ENCODE results near the gene PIP5KL1.

PIP5KL1 gene

DNA sequence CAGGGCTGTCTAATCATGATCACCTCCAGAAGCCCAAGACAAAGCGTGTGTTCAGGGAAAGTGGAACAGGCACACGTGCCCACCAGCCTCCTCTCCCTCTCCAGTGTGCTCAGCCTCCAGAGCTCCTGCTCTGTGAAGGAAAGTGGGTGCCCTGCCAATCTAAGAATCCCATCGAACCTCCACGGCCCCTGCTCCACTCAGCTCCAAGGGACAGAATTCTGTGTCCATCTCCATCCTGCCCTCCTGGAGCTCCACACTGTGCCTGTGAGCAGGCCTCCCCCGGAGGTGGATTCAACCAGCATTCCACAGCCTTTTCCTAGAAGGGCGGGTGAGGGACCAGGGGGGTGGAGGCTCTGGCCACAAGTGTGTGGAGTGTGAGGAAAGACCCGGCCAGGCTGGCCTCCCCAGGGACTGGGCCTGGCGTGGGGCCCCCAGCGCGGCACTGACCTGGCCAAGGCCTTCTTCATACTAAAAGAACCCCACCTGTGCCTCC lies 44.2 kb upstream of the PIP5KL1 start:
- TF ChIP-seq TCF12 (IDR thresholded peaks at IDR 0.05; ENCODE audit: low read depth): no peak
- no peak for TF ChIP-seq CREB1 (IDR thresholded peaks at IDR 0.05; ENCODE audit: low read depth)
- TF ChIP-seq, protein P1, sequence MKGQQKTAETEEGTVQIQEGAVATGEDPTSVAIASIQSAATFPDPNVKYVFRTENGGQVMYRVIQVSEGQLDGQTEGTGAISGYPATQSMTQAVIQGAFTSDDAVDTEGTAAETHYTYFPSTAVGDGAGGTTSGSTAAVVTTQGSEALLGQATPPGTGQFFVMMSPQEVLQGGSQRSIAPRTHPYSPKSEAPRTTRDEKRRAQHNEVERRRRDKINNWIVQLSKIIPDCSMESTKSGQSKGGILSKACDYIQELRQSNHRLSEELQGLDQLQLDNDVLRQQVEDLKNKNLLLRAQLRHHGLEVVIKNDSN (IDR thresholded peaks at IDR 0.05): no peak
- TF ChIP-seq TEAD4 (IDR thresholded peaks at IDR 0.05): no peak
- no peak for TF ChIP-seq FOXM1 (IDR thresholded peaks at IDR 0.05; ENCODE audit: borderline replicate concordance, low read depth)
- TF ChIP-seq, protein P2, sequence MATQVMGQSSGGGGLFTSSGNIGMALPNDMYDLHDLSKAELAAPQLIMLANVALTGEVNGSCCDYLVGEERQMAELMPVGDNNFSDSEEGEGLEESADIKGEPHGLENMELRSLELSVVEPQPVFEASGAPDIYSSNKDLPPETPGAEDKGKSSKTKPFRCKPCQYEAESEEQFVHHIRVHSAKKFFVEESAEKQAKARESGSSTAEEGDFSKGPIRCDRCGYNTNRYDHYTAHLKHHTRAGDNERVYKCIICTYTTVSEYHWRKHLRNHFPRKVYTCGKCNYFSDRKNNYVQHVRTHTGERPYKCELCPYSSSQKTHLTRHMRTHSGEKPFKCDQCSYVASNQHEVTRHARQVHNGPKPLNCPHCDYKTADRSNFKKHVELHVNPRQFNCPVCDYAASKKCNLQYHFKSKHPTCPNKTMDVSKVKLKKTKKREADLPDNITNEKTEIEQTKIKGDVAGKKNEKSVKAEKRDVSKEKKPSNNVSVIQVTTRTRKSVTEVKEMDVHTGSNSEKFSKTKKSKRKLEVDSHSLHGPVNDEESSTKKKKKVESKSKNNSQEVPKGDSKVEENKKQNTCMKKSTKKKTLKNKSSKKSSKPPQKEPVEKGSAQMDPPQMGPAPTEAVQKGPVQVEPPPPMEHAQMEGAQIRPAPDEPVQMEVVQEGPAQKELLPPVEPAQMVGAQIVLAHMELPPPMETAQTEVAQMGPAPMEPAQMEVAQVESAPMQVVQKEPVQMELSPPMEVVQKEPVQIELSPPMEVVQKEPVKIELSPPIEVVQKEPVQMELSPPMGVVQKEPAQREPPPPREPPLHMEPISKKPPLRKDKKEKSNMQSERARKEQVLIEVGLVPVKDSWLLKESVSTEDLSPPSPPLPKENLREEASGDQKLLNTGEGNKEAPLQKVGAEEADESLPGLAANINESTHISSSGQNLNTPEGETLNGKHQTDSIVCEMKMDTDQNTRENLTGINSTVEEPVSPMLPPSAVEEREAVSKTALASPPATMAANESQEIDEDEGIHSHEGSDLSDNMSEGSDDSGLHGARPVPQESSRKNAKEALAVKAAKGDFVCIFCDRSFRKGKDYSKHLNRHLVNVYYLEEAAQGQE (IDR thresholded peaks at IDR 0.05; ENCODE audit: low read depth): no peak
- no peak for TF ChIP-seq ZBTB7A (IDR thresholded peaks at IDR 0.05; ENCODE audit: low read depth)
- no peak for TF ChIP-seq EP300 (IDR thresholded peaks at IDR 0.05; ENCODE audit: borderline replicate concordance)
- TF ChIP-seq TAF1 (IDR thresholded peaks at IDR 0.05; ENCODE audit: low read depth): no peak

DNA sequence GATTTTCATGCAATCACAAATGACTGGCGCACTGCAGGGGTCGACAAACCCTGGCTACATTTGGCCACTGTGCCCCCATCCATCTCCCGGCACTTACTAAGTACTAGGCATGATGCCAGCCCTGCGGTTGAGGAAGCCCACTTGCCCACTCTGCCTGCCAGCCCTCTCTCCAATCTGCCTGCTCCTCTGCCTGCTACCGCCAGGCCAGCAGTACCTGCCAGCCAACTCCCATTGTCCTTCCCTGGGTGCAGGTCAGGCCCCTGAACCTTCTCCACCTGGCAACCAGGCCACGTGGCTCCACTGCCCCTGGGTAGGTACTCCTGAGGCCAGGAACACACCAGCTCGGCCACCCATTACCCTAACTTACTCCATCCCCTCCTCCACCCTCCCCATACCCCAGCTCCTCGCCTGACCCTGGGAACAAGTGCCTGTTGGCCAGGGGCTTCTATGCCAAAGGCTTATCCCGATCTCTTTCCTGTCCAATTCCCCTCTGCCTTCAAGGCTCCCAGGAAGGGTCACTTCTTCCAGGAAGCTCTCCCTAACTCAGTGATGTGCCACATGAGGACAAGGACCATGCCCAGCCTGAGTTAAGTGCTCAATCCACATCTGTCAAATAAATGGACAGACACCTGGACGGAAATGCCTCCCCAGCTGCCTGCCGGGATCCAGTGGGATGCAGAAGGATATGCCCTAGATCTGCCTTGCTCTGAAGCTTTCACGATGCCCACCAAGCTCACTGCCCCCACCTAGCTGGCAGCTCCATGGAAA lies 43.6 kb upstream of the PIP5KL1 start:
- TF ChIP-seq NFIC (IDR thresholded peaks at IDR 0.05) (no peak), TAF1 (IDR thresholded peaks at IDR 0.05; ENCODE audit: low read depth) (no peak), YY1 (IDR thresholded peaks at IDR 0.05; ENCODE audit: low read depth) (no peak), EGR1 (IDR thresholded peaks at IDR 0.05) (no peak), RAD21 (IDR thresholded peaks at IDR 0.05; ENCODE audit: low read depth) (no peak), TCF12 (IDR thresholded peaks at IDR 0.05; ENCODE audit: low read depth) (no peak), FOXM1 (IDR thresholded peaks at IDR 0.05; ENCODE audit: borderline replicate concordance, low read depth) (no peak)
- TF ChIP-seq, protein P3, sequence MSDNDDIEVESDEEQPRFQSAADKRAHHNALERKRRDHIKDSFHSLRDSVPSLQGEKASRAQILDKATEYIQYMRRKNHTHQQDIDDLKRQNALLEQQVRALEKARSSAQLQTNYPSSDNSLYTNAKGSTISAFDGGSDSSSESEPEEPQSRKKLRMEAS (IDR thresholded peaks at IDR 0.05): no peak
- TF ChIP-seq, protein P2 (IDR thresholded peaks at IDR 0.05; ENCODE audit: low read depth): no peak

DNA sequence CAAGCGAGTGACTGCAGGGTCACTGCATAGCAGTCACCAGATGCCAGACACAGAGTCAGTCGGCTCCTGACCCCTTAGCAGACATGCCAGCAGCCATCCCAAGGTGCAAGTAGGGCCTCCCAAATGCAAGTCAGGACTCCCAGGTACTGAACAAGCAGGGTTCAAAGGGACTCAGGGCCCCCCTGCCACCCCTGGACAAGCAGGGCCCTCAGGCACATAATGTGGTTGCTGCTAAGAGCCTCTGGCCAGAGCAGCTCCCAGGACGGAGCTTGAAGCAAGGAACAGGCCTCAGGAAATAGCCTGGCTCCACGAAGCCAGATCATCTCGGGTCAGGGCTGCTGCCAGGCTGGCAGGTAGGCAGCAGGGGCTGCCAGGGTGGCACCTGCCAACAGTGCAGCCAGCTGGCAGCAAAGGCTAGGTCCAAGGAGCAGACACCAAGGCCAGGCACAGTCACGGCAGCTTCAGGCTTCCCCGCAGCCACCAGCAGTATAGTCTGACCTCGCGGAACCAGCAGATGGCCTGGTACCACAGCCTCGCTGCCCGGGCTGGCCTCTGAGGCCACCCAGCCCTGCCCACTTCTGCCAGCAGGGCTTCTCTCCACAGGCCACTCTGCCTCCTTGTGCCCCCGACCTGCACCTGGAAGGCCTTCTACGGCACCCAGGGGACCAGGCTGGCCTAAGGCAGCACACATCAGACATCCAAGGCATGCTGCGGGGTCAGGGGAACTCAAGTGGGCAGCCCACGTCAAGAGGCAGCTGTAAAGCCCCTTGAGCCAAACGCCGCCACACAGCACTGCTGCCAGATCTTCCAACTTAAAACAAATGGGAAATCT lies 42.8 kb upstream of the PIP5KL1 start:
- no peak for TF ChIP-seq CREB1 (IDR thresholded peaks at IDR 0.05; ENCODE audit: low read depth)
- TF ChIP-seq TAF1 (IDR thresholded peaks at IDR 0.05; ENCODE audit: low read depth): no peak
- TF ChIP-seq TCF12 (IDR thresholded peaks at IDR 0.05; ENCODE audit: low read depth): no peak
- TF ChIP-seq, protein P2 (IDR thresholded peaks at IDR 0.05; ENCODE audit: low read depth): no peak
- TF ChIP-seq, protein P3 (IDR thresholded peaks at IDR 0.05): no peak
- no peak for TF ChIP-seq RAD21 (IDR thresholded peaks at IDR 0.05; ENCODE audit: low read depth)
- TF ChIP-seq EP300 (IDR thresholded peaks at IDR 0.05; ENCODE audit: borderline replicate concordance): no peak
- no peak for TF ChIP-seq EGR1 (IDR thresholded peaks at IDR 0.05)
- no peak for TF ChIP-seq YY1 (IDR thresholded peaks at IDR 0.05; ENCODE audit: low read depth)
- TF ChIP-seq CEBPB (IDR thresholded peaks at IDR 0.05): no peak
- no peak for TF ChIP-seq TEAD4 (IDR thresholded peaks at IDR 0.05)
- TF ChIP-seq, protein P1 (IDR thresholded peaks at IDR 0.05): no peak
- no peak for TF ChIP-seq ZBTB7A (IDR thresholded peaks at IDR 0.05; ENCODE audit: low read depth)
- no peak for TF ChIP-seq FOXM1 (IDR thresholded peaks at IDR 0.05; ENCODE audit: borderline replicate concordance, low read depth)
- no peak for TF ChIP-seq NFIC (IDR thresholded peaks at IDR 0.05)
